Smooth muscle cell (in vitro differentiated cells): ENCODE measurements around the gene APLP2. TPM values are rescaled to one million over a fixed set of nuclear protein-coding genes. Genes with fewer than 3 reads are reported as not detected.
"Not testable (repeated sequence)": the region's sequence is repeated elsewhere in the genome, so short reads cannot be mapped to it uniquely, and the experiment has no call there.

ENCODE experiments used
- DNase-seq: peaks from one replicate; lab custom pipeline; 2025; ENCODE audit not compliant: unreplicated experiment; lab: John Stamatoyannopoulos, UW
- H2AFZ ChIP-seq: fragments of 200-600 bp; sonication (generic); 2 replicates; pipeline ENCODE4 v1.6.0; 2016; ENCODE audit warnings: antibody characterized with exemption, low read depth, mild to moderate bottlenecking
- H3F3A ChIP-seq: fragments of 200-600 bp; sonication (generic); 2 replicates; pipeline ENCODE4 v1.6.0; 2017; ENCODE audit warnings: antibody characterized with exemption, low read depth
- H3K27ac ChIP-seq: fragments of 200-600 bp; sonication (generic); 2 replicates; pipeline ENCODE4 v1.5.1; 2016; ENCODE audit warnings: low read depth, mild to moderate bottlenecking
- H3K27me3 ChIP-seq: fragments of 200-600 bp; sonication (generic); 2 replicates; pipeline ENCODE4 v1.6.1; 2016; ENCODE audit warnings: low read depth, mild to moderate bottlenecking
- H3K36me3 ChIP-seq: fragments of 200-600 bp; sonication (generic); 2 replicates; pipeline ENCODE4 v1.5.1; 2016; ENCODE audit warnings: low read depth
- H3K4me1 ChIP-seq: fragments of 200-600 bp; sonication (generic); 2 replicates; pipeline ENCODE4 v1.5.1; 2016; ENCODE audit warnings: low read depth
- H3K4me2 ChIP-seq: fragments of 200-600 bp; sonication (generic); 2 replicates; pipeline ENCODE4 v1.6.0; 2016; ENCODE audit warnings: mild to moderate bottlenecking
- H3K4me3 ChIP-seq: fragments of 200-600 bp; sonication (generic); 2 replicates; pipeline ENCODE4 v1.5.1; 2016; ENCODE audit warnings: mild to moderate bottlenecking
- H3K79me2 ChIP-seq: fragments of 200-600 bp; sonication (generic); 2 replicates; pipeline ENCODE4 v1.6.0; 2016; ENCODE audit warnings: low read depth, mild to moderate bottlenecking
- H3K9ac ChIP-seq: fragments of 200-600 bp; sonication (generic); 2 replicates; pipeline ENCODE4 v1.6.0; 2016; ENCODE audit warnings: low read depth
- H3K9me3 ChIP-seq: fragments of 200-600 bp; sonication (generic); replicated peaks from 2 replicates; pipeline ENCODE4 v1.5.1; 2016; ENCODE audit warnings: low read depth
- H4K20me1 ChIP-seq: fragments of 200-600 bp; sonication (generic); 2 replicates; pipeline ENCODE4 v1.6.0; 2016; ENCODE audit warnings: low read depth
- WGBS: methylation state at CpG from one replicate; pipeline ENCODE4 v1.1.7; 2016; ENCODE audit warnings: low lambda C conversion rate; 5-methylcytosine and 5-hydroxymethylcytosine counted together
- polyA plus RNA-seq: library from polyadenylated mRNA; unstranded; fragments of >200 nt; fragmentation: Nextera tagmentation; extraction: Ambion mirVana; gene quantifications from 2 replicates; pipeline ENCODE4 v1.2.1, GENCODE V29; 2016
- total RNA-seq: library from RNA; depleted of rRNA; stranded (reverse); fragments of >200 nt; gene quantifications from 2 replicates; pipeline ENCODE4 v1.2.3, GENCODE V29; 2014
- TF ChIP-seq, protein P1 (sequence below): fragments of 200-600 bp; sonication (generic); IDR thresholded peaks from 2 replicates; pipeline ENCODE4 v1.5.1; 2017; ENCODE audit warnings: borderline replicate concordance, mild to moderate bottlenecking, antibody characterized with exemption; ENCODE audit not compliant: insufficient read depth, poor library complexity, severe bottlenecking

APLP2 gene
- total and polyA plus RNA-seq, 2 experiments from 2014 or later = 121 to 146 TPM

- WGBS = 72% methylated on average over 7 of the region's 7 CpGs
- H3F3A ChIP-seq = peaks cover 4% of the 10 kb centered on the region
- no peaks in the 10 kb centered on the region for H3K4me1 ChIP-seq
- H2AFZ ChIP-seq = no peak overlapping the region
- H3K36me3 ChIP-seq = no peaks in the 10 kb centered on the region
- no peak overlapping the region for H3K27ac ChIP-seq
- TF ChIP-seq, protein P1, sequence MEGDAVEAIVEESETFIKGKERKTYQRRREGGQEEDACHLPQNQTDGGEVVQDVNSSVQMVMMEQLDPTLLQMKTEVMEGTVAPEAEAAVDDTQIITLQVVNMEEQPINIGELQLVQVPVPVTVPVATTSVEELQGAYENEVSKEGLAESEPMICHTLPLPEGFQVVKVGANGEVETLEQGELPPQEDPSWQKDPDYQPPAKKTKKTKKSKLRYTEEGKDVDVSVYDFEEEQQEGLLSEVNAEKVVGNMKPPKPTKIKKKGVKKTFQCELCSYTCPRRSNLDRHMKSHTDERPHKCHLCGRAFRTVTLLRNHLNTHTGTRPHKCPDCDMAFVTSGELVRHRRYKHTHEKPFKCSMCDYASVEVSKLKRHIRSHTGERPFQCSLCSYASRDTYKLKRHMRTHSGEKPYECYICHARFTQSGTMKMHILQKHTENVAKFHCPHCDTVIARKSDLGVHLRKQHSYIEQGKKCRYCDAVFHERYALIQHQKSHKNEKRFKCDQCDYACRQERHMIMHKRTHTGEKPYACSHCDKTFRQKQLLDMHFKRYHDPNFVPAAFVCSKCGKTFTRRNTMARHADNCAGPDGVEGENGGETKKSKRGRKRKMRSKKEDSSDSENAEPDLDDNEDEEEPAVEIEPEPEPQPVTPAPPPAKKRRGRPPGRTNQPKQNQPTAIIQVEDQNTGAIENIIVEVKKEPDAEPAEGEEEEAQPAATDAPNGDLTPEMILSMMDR = no peak
- H3K27me3 ChIP-seq = no peaks in the 10 kb centered on the region
- no peak for DNase-seq
- H4K20me1 ChIP-seq = no peaks in the 10 kb centered on the region
- no peak overlapping the region for H3K4me3 ChIP-seq
- H3K9ac ChIP-seq = no peak overlapping the region
- no peaks in the 10 kb centered on the region for H3K9me3 ChIP-seq
- H3K4me2 ChIP-seq = no peak overlapping the region
- H3K79me2 ChIP-seq = no peaks in the 10 kb centered on the region
Measured at GRCh38 chr11:130168105-130168504, 98.4 kb downstream of the APLP2 start.

- H4K20me1 ChIP-seq = no peaks in the 10 kb centered on the region
Measured at GRCh38 chr11:130170345-130170744, 100.7 kb downstream of the APLP2 start.

GRCh38 chr11:130171534-130171933 is 101.8 kb downstream of the APLP2 start:
- Histone ChIP-seq H3K4me3 (no peak overlapping the region), H3F3A (peaks cover 4% of the 10 kb centered on the region), H2AFZ (no peak overlapping the region), H3K4me2 (no peak overlapping the region), H4K20me1 (no peaks in the 10 kb centered on the region), H3K9ac (no peak overlapping the region), H3K79me2 (no peaks in the 10 kb centered on the region), H3K9me3 (no peaks in the 10 kb centered on the region), H3K36me3 (no peaks in the 10 kb centered on the region), H3K27ac (no peak overlapping the region), H3K27me3 (no peaks in the 10 kb centered on the region), H3K4me1 (no peaks in the 10 kb centered on the region)
- WGBS = 76% methylated on average over 5 of the region's 5 CpGs
- no peak for DNase-seq
- TF ChIP-seq, protein P1 = no peak

More at GRCh38 chr11:130170345-130170744, 100.7 kb downstream of the APLP2 start:
- Histone ChIP-seq H3K4me1 (no peaks in the 10 kb centered on the region), H2AFZ (no peak overlapping the region), H3K4me3 (no peak overlapping the region), H3K27me3 (no peaks in the 10 kb centered on the region), H3K9me3 (no peaks in the 10 kb centered on the region), H3K79me2 (no peaks in the 10 kb centered on the region), H3K27ac (no peak overlapping the region), H3F3A (peaks cover 4% of the 10 kb centered on the region), H3K36me3 (no peaks in the 10 kb centered on the region), H3K4me2 (no peak overlapping the region), H3K9ac (no peak overlapping the region)
- TF ChIP-seq, protein P1 = no peak
- 81% methylated on average over 8 of the region's 8 CpGs for WGBS
- DNase-seq = no peak

DNA sequence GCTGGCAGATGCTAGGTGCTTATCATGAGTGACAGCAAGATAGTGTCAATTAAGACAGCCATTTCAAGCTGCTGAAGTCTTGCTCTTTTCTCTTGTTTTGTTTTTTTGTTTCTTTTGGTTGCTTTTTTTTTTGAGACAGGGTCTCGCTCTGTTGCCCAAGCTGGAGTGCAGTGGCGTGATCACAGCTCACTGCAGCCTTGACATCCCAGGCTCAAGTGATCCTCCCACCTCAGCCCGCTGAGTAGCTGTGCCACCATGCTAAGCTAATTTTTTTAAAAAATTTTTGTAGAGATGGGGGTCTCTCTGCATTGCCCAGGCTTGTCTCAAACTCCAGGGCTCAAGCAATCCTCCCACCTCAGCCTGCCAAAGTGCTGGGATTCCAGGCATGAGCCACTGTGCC is 102.3 kb downstream of the APLP2 start:
- not testable (repeated sequence) for H3K27ac ChIP-seq, H3K9ac ChIP-seq, H2AFZ ChIP-seq, H3K36me3 ChIP-seq, H3K4me2 ChIP-seq, H3K4me3 ChIP-seq, H3K79me2 ChIP-seq, H3K9me3 ChIP-seq, DNase-seq, H3F3A ChIP-seq, H4K20me1 ChIP-seq, H3K4me1 ChIP-seq, H3K27me3 ChIP-seq
- 93% methylated on average over 3 of the region's 3 CpGs for WGBS
